B cell (primary cell): ENCODE measurements around the gene FGF3.

Source experiments
- EZH2 ChIP-seq: IDR thresholded peaks from 2 replicates; pipeline ENCODE4 v1.6.1; 2012; ENCODE audit warnings: borderline replicate concordance, low read depth, mild to moderate bottlenecking, moderate library complexity, low read length; ENCODE audit not compliant: insufficient read depth, poor library complexity, severe bottlenecking
- TF ChIP-seq, protein P1 (sequence below): fragments of 200-600 bp; IDR thresholded peaks from one replicate; pipeline ENCODE4 v1.8.0; 2022; ENCODE audit warnings: antibody characterized with exemption, mild to moderate bottlenecking

DNA sequence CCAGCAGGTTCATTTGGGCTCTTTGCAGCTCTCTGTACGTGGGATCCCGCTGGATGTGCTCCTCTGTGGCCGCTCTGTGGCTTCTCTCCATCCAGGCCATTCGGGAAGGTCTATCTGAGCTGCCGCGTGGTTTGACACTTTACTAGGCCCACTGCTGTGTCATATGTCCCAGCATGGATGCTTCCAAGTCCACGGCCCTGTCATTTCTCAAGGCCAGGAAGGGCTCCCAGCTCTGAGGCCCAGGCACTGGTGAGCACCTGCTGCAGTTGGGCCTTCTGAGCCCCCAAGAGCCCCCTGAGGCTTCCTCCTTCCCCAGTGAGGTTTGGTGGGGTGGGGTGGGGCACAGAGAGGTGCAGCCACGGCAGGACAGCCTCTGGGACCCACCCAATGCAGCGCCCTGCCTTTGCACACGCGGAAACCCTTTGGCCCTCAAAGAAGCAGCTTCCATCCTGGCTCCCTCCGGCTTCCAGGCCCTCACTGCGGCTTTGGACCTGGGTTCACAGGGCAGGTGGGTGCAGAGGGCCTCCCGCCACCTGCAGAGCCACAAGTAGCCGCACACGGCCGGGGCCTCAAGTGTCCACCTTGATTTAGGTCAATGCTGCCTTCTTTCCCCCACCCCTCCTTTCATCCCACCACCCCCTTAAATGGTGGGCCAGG, 44.5 kb upstream of the FGF3 start:
- TF ChIP-seq, protein P1, sequence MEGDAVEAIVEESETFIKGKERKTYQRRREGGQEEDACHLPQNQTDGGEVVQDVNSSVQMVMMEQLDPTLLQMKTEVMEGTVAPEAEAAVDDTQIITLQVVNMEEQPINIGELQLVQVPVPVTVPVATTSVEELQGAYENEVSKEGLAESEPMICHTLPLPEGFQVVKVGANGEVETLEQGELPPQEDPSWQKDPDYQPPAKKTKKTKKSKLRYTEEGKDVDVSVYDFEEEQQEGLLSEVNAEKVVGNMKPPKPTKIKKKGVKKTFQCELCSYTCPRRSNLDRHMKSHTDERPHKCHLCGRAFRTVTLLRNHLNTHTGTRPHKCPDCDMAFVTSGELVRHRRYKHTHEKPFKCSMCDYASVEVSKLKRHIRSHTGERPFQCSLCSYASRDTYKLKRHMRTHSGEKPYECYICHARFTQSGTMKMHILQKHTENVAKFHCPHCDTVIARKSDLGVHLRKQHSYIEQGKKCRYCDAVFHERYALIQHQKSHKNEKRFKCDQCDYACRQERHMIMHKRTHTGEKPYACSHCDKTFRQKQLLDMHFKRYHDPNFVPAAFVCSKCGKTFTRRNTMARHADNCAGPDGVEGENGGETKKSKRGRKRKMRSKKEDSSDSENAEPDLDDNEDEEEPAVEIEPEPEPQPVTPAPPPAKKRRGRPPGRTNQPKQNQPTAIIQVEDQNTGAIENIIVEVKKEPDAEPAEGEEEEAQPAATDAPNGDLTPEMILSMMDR, result no peak
- no peak for TF ChIP-seq EZH2
